ENCODE measurements around the gene FICD. TPM values are rescaled to one million over a fixed set of nuclear protein-coding genes. Genes with fewer than 3 reads are reported as not detected.
A peak's percentile ranks its signal among the peaks of the same experiment; 100 is the strongest.

The FICD gene
- total RNA-seq, 2 experiments from 2014 or later: 8.4 to 9.0 TPM

GRCh38 chr12:108560752-108561719, 46.0 kb downstream of the FICD start, which contains the start of gene SART3:
TSS of gene SART3 (minus strand) at chr12:108561173. CDS start at chr12:108561154, 19 bp downstream.
- H3K9me3 ChIP-seq (ENCODE audit: low read length): no peaks in the 10 kb centered on the region
- peak within 1 kb of the TSS; percentile 59 for H2AFZ ChIP-seq (ENCODE audit: low read length)
- H3K27ac ChIP-seq (ENCODE audit: low read depth, low read length, poor library complexity, severe bottlenecking): peak within 1 kb of the TSS; percentile 82
- DNase-seq (ENCODE audit: low spot score): peak; percentile 94
- H3K79me2 ChIP-seq (ENCODE audit: insufficient read depth, low read depth, low read length): peaks cover 82% of the 10 kb centered on the region
- no peak for TF ChIP-seq EZH2phosphoT487 (IDR thresholded peaks at IDR 0.05; ENCODE audit: borderline replicate concordance, low read depth, low read length)
- no peak for TF ChIP-seq CTCF (conservative IDR thresholded peaks at IDR 0.05; ENCODE audit: low read length)
- CTCF ChIA-PET (ENCODE audit: unreplicated experiment): interaction anchor here (0.5 kb wide), 1 partner anchor 21 kb away, joined by 4 read pairs; no protein-coding TSS in a partner anchor
- H3K9me2 ChIP-seq (ENCODE audit: insufficient read depth, low read length): no peaks in the 10 kb centered on the region
- POLR2A ChIA-PET: interaction anchor here (0.5 to 15.0 kb wide), 10 partner anchors 8 to 536 kb away, joined by 3 to 309 read pairs (median 4); partner anchors contain the start of genes SELPLG and UNG
- H3K4me1 ChIP-seq (ENCODE audit: insufficient read depth, low read length, poor library complexity, severe bottlenecking): peaks cover 59% of the 10 kb centered on the region
- peaks cover 51% of the 10 kb centered on the region for H3K36me3 ChIP-seq (ENCODE audit: insufficient read depth, low read length)
- peaks cover 5% of the 10 kb centered on the region; the same call in 1 of the 2 replicates for H4K20me1 ChIP-seq (ENCODE audit: insufficient read depth, low read length)
- H3K4me2 ChIP-seq (ENCODE audit: low read length): peak within 1 kb of the TSS; percentile 85
- intact Hi-C loops (cut with micrococcal nuclease; ENCODE audit: unreplicated experiment): loop anchor here (1.0 to 5.0 kb wide), 4 partner anchors 20 to 501 kb away; partner anchors contain the start of genes FICD and SSH1
- BruUV-seq (replicated peaks): no TSS peak
- peak within 1 kb of the TSS; percentile 79 for H3K4me3 ChIP-seq (ENCODE audit: low read depth, low read length, poor library complexity, severe bottlenecking)

GRCh38 chr12:108561852-108562347, 46.8 kb downstream of the FICD start:
- Histone ChIP-seq H3K79me2 (ENCODE audit: insufficient read depth, low read depth, low read length) (peaks cover 74% of the 10 kb centered on the region), H2AFZ (ENCODE audit: low read length) (peak overlapping the region; percentile 59), H3K4me1 (ENCODE audit: insufficient read depth, low read length, poor library complexity, severe bottlenecking) (peaks cover 59% of the 10 kb centered on the region), H4K20me1 (ENCODE audit: insufficient read depth, low read length) (peaks cover 5% of the 10 kb centered on the region; the same call in 1 of the 2 replicates), H3K4me2 (ENCODE audit: low read length) (peak overlapping the region; percentile 85), H3K36me3 (ENCODE audit: insufficient read depth, low read length) (peaks cover 51% of the 10 kb centered on the region), H3K4me3 (ENCODE audit: low read depth, low read length, poor library complexity, severe bottlenecking) (peak overlapping the region; percentile 79), H3K27ac (ENCODE audit: low read depth, low read length, poor library complexity, severe bottlenecking) (peak overlapping the region; percentile 82), H3K9me3 (ENCODE audit: low read length) (no peaks in the 10 kb centered on the region), H3K9me2 (ENCODE audit: insufficient read depth, low read length) (no peaks in the 10 kb centered on the region)
- intact Hi-C loops (cut with micrococcal nuclease; ENCODE audit: unreplicated experiment): loop anchor here (1.0 to 5.0 kb wide), 6 partner anchors 21 to 531 kb away; partner anchors contain the start of genes ALKBH2, CORO1C, FICD and SSH1
- ChIA-PET CTCF (ENCODE audit: unreplicated experiment) (interaction anchor here (0.6 to 1.2 kb wide), 2 partner anchors 56 to 59 kb away, joined by 3 read pairs; no protein-coding TSS in a partner anchor), POLR2A (interaction anchor here (0.7 to 15.0 kb wide), 6 partner anchors 10 to 214 kb away, joined by 3 to 309 read pairs (median 4); partner anchors contain the start of gene SELPLG)
- TF ChIP-seq EZH2phosphoT487 (IDR thresholded peaks at IDR 0.05; ENCODE audit: borderline replicate concordance, low read depth, low read length) (no peak), CTCF (conservative IDR thresholded peaks at IDR 0.05; ENCODE audit: low read length) (no peak)
- no peak for DNase-seq (ENCODE audit: low spot score)
- BruUV-seq (replicated peaks): TSS peak; percentile 40
